Measurements from ENCODE around the gene CDR2.
"Not testable (repeated sequence)": the region's sequence is repeated elsewhere in the genome, so short reads cannot be mapped to it uniquely, and the experiment has no call there.

Gene CDR2

GRCh38 chr16:22374311-22375116 is at the start of gene CDR2:
Gene CDR2 (minus strand): TSS chr16:22374619. CDS start chr16:22374309, 310 bp downstream.
- DNase-seq, result peak; percentile 96 to 98

DNA sequence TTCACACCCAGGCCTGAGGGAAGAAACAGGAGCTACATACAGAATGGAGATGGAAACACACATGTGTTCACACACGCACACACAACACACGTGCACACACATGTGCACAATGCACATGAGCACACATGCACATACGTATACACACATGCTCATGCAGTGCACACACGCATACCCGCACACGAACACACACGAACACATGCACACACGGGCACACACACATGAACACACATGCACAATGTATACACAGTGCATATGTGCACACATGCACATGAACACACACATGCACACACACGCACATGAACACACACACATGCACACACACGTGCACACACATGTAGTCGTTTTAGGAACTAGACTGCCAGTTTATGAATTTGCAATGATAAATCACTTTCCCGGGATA is 49.3 kb upstream of the CDR2 start:
- DNase-seq, result no peak

GRCh38 chr16:22421136-22421535 is 46.7 kb upstream of the CDR2 start:
- DNase-seq, result no peak

GRCh38 chr16:22420606-22421135 is 46.3 kb upstream of the CDR2 start:
- no peak for DNase-seq

GRCh38 chr16:22419908-22420307 is 45.5 kb upstream of the CDR2 start:
- no peak for DNase-seq

DNA sequence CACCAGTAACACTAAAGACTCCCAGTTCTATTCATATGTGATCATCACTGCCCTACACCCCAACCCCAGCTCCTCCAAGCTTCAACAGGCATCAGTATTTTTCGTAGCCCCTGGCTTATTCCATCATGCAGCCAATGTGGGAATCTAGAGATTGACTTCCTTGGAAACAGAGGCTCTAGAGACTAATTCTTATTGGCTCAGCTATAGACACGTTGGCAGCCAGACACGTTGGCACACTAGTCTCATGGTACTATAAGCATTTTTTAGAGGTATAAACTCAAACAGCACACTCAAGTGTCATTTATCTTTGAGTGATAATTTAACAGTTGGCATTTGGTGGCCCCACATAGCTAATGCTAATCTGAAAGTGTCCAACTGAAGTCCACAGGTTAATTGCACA is 44.4 kb upstream of the CDR2 start:
- no peak for DNase-seq

DNA sequence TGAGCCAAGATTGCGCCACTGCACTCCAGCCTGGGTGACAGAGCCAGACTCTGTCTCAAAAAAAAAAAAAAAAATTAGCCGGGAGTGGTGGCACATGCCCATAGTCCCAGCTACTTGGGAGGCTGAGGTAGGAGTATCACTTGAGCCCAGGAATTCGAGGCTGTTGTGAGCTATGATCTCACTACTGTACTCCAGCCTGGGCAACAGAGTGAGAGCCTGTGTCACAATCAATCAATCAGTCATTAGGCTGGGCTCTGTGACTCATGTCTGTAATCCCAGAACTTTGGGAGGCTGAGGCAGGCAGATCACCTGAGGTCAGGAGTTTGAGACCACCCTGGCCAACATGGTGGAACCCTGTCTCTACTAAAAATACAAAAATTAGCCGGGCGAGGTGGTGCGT is 43.4 kb upstream of the CDR2 start:
- DNase-seq, result not testable (repeated sequence)

- peak in 1 of 2 donors; percentile 2 for DNase-seq
Measured at GRCh38 chr16:22417019-22417418, 42.6 kb upstream of the CDR2 start.

GRCh38 chr16:22413819-22414218 is 39.4 kb upstream of the CDR2 start:
- no peak for DNase-seq

DNA sequence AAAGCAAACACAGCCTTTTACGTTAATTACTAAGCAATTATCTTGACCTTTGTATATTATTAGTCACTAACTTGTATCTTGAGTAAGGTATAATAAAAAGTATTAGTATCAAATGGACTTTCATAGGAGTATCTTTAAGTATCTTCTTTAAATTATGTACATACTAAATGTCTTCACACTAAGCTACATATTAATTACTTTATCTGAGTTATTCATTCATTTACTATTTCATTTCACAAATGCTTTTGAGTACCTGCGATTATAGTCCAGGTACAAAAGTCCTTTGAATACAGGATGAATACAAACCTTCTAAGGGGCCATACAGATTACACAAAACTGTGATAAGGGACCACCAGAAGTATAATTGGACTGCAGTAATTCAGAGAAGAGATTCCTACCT is 33.1 kb upstream of the CDR2 start:
- no peak for DNase-seq

DNA sequence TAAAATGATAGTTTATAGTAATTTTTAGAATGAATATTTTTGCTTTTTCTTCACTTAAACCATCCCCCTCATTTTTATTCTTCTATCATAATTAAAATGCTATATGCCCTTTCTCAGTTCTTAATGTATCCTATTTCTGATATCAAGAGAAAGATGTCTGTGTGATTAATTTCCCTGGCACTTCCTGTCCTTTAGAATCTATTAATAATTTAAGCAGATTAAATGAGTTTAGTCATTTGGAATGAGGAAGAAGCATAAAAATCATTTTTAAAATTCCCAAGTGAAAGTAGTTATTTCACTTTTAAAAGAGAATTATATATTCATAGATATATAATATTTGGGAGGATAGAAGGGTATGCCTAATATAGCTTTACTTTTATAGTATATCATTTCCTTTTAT is 27.8 kb upstream of the CDR2 start:
- no peak for DNase-seq

GRCh38 chr16:22400900-22401299 is 26.5 kb upstream of the CDR2 start:
- peak; percentile 54 to 73 for DNase-seq

GRCh38 chr16:22397931-22398330 is 23.5 kb upstream of the CDR2 start:
- no peak for DNase-seq

- no peak for DNase-seq
Measured at GRCh38 chr16:22397464-22397863, 23.0 kb upstream of the CDR2 start.

- DNase-seq, result no peak
Measured at GRCh38 chr16:22395960-22396359, 21.5 kb upstream of the CDR2 start.

GRCh38 chr16:22394121-22394520 is 19.7 kb upstream of the CDR2 start:
- DNase-seq, result no peak

DNA sequence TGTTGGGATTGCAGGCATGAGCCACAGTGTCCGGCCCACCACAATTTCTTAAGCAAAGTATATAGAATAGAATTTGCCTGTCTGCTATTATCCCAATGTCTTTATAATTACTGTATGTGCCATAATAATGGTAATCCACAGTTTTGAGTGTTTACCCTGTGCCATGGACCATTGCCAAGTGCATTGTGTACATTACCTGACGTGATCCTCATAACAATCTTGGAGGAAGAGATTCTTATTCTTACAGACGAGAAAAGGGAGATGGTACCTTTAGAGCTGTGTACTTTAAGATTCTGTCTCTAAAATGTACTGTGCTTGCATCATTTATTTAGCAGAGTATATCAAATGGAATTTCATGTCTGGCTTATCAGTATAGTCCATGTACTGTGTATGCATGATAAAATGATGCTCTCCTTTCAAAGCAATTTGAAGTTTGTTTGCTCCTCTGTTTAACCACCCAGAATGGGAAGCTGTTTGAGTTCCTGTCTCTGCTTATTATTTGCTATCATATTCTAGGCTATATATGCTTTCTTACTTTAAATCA is 13.8 kb upstream of the CDR2 start:
- no peak for DNase-seq

GRCh38 chr16:22386976-22387375 is 12.6 kb upstream of the CDR2 start:
- no peak for DNase-seq

- DNase-seq, result no peak
Measured at GRCh38 chr16:22385196-22385595, 10.8 kb upstream of the CDR2 start.

GRCh38 chr16:22383827-22384226 is 9.4 kb upstream of the CDR2 start:
- no peak for DNase-seq

DNA sequence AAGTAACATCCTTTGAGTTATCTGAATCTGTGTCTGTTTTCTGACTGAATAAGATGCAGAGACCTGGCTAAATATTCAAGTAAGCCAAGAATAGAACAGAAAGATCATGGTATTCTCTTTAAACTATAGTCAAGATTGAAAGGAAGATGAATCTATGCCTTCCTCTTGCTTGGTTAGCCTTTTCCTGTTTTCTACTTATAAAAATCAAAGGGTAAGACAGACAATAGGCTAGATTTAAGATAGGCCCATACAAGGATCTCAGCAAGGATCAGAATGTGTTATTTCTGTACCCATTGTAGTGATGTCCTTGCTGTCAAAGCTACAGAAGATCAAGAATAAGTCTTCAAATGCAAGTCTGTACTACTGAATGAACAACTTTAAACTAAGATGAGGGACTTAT is 7.0 kb upstream of the CDR2 start:
- DNase-seq, result no peak

DNA sequence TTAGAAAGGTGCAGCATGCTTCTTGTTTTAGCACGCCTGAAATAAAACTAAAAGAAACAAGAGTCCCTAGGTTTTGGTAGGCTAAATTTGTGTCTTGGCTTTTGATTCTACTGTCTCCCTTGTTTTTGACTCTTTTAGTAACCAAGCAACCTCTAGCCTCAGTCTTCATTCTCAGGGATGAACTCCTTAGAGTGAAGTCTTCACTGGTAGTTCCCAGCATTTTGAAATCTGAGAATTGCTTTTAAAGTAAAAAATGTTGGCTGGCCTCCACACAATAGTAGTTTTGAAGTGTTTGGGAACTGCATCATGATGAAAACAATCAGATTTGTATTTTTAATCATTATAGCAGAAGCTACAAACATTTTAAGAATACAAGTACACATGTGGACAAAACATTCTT is 6.1 kb upstream of the CDR2 start:
- DNase-seq, result no peak

- no peak for DNase-seq
Measured at GRCh38 chr16:22379656-22380055, 5.2 kb upstream of the CDR2 start.

- no peak for DNase-seq
Measured at GRCh38 chr16:22375963-22376640, 1.7 kb upstream of the CDR2 start.

Data from inflammatory macrophage treated with lipopolysaccharide for 1 hour (primary cell).